Aorta (tissue), 5 donors: ENCODE data around the gene NDC1. TPM values are rescaled to one million over a fixed set of nuclear protein-coding genes. Genes with fewer than 3 reads are reported as not detected.

Experiments used
- ATAC-seq: fragments of 200-7000 bp; cut with Tn5 transposase; one replicate; pipeline ENCODE4 v1.9.1; 2022; ENCODE audit warnings: moderate library complexity; ENCODE audit not compliant: low FRiP score
- DNase-seq, 2 donors: peaks; one replicate each; pipeline ENCODE4 v3.0.0-alpha.2; 2020
- H3K27ac ChIP-seq, 2 donors: one replicate each; pipeline ENCODE4 v1.5.1; 2013; ENCODE audit warnings: low read length in 2 of 2, mild to moderate bottlenecking in 2 of 2, moderate library complexity in 2 of 2, control low read depth in 1 of 2, inconsistent platforms in 1 of 2, low read depth in 1 of 2
- H3K27me3 ChIP-seq, 2 donors: one replicate each; pipeline ENCODE4 v1.6.1; 2013; ENCODE audit warnings: control low read depth in 1 of 2, low read length in 1 of 2, mild to moderate bottlenecking in 1 of 2, moderate library complexity in 1 of 2; ENCODE audit not compliant: insufficient read depth in 2 of 2, control insufficient read depth in 1 of 2
- H3K36me3 ChIP-seq, 2 donors: one replicate each; pipeline ENCODE4 v1.6.1; 2013; ENCODE audit warnings: control low read depth in 1 of 2, low read length in 1 of 2, mild to moderate bottlenecking in 1 of 2; ENCODE audit not compliant: insufficient read depth in 2 of 2, control insufficient read depth in 1 of 2
- H3K4me1 ChIP-seq, 2 donors: one replicate each; pipeline ENCODE4 v1.6.1; 2013; ENCODE audit warnings: low read length in 2 of 2, control low read depth in 1 of 2, mild to moderate bottlenecking in 1 of 2, moderate library complexity in 1 of 2; ENCODE audit not compliant: insufficient read depth in 2 of 2, control insufficient read depth in 1 of 2
- H3K4me3 ChIP-seq, 2 donors: one replicate each; pipeline ENCODE4 v1.5.1; 2013; ENCODE audit warnings: low read length in 2 of 2, control low read depth in 1 of 2, mild to moderate bottlenecking in 1 of 2
- H3K9me3 ChIP-seq: one replicate; pipeline ENCODE4 v1.6.1; 2013; ENCODE audit warnings: mild to moderate bottlenecking, low read length; ENCODE audit not compliant: control insufficient read depth
- WGBS, 2 donors: extraction: QIAGEN DNeasy Blood & Tissue Kit; methylation state at CpG; one replicate each; pipeline ENCODE4 v1.1.7; 2013; 5-methylcytosine and 5-hydroxymethylcytosine counted together
- intact Hi-C, 2 donors: fragments of 100-400 bp; cut with DNase I; formaldehyde crosslinking; loops; one replicate each; pipeline versions ENCODE4 v1.14.2 to v1.15.0; 2022
- polyA plus RNA-seq, 2 donors: library from polyadenylated mRNA; stranded (reverse); fragments of 200-250 nt; gene quantifications; one replicate each; pipeline ENCODE4 v1.2.3, GENCODE V29; 2013
- total RNA-seq, 2 donors: library from RNA; stranded (reverse); fragmentation: NEBNext Ultra II Directional; extraction: Animal tissue kit (Norgen Biotek cat#: 25700); gene quantifications; one replicate each; pipeline ENCODE4 v1.2.1, GENCODE V29; 2021
- donor health status: healthy with polysubstance abuse.
- donor health status: Bipolar disorder and iron deficiency.
- donor health status: DM: no; HTN: no; CAD: no.
- donor health status: DM: no; HTN: no; CAD: no.
- donor health status: DM: yes; HTN: yes; CAD: no.

The NDC1 gene
- total and polyA plus RNA-seq, 4 donors = 2.6 to 6.9 (median 5.1) TPM

- no peak for ATAC-seq
- no peak for DNase-seq
- H3K9me3 ChIP-seq = no peaks in the 10 kb centered on the region
- peak overlapping the region; percentile 36 to 91 for H3K4me3 ChIP-seq
- WGBS, 2 donors = 4 to 6% methylated on average over 2 of the region's 2 CpGs
- intact Hi-C loops = no loop called here
- H3K4me1 ChIP-seq = peaks cover 0 to 4% of the 10 kb centered on the region in 2 donors
- no peaks in the 10 kb centered on the region for H3K27me3 ChIP-seq
- H3K36me3 ChIP-seq = no peaks in the 10 kb centered on the region
- no peak overlapping the region for H3K27ac ChIP-seq
Observed at GRCh38 chr1:53838654-53838974, 518 bp upstream of the NDC1 start.

- intact Hi-C loops = no loop called here
- no peak for DNase-seq
- peak overlapping the region; percentile 54 to 91 for H3K4me3 ChIP-seq
- no peaks in the 10 kb centered on the region for H3K36me3 ChIP-seq
- ATAC-seq = no peak
- no peaks in the 10 kb centered on the region for H3K9me3 ChIP-seq
- no peak overlapping the region for H3K27ac ChIP-seq
- peaks cover 0 to 4% of the 10 kb centered on the region in 2 donors for H3K4me1 ChIP-seq
- no peaks in the 10 kb centered on the region for H3K27me3 ChIP-seq
- WGBS, 2 donors = 0 to 1% methylated on average over 5 of the region's 5 CpGs
Observed at GRCh38 chr1:53837646-53837923, 511 bp downstream of the NDC1 start.

- no peaks in the 10 kb centered on the region for H3K36me3 ChIP-seq
- no peaks in the 10 kb centered on the region for H3K27me3 ChIP-seq
- DNase-seq = no peak
- H3K9me3 ChIP-seq = no peaks in the 10 kb centered on the region
- H3K27ac ChIP-seq = no peak overlapping the region
- H3K4me1 ChIP-seq = peaks cover 0 to 4% of the 10 kb centered on the region in 2 donors
- intact Hi-C loops = no loop called here
- WGBS, 2 donors = 59 to 70% methylated on average over 2 of the region's 2 CpGs
- no peak overlapping the region for H3K4me3 ChIP-seq
- no peak for ATAC-seq
Observed at GRCh38 chr1:53835491-53835890, 2.6 kb downstream of the NDC1 start.

- no peak for ATAC-seq
- no peak for DNase-seq
- intact Hi-C loops = no loop called here
- no peaks in the 10 kb centered on the region for H3K36me3 ChIP-seq
- H3K4me1 ChIP-seq = peaks cover 0 to 4% of the 10 kb centered on the region in 2 donors
- H3K27ac ChIP-seq = no peak overlapping the region
- no peak overlapping the region for H3K4me3 ChIP-seq
- 91 to 93% methylated on average over 11 of the region's 11 CpGs for WGBS, 2 donors
- no peaks in the 10 kb centered on the region for H3K27me3 ChIP-seq
- no peaks in the 10 kb centered on the region for H3K9me3 ChIP-seq
Observed at GRCh38 chr1:53834776-53835175, 3.3 kb downstream of the NDC1 start.

- Histone ChIP-seq H3K36me3 (no peaks in the 10 kb centered on the region), H3K4me1 (peaks cover 0 to 4% of the 10 kb centered on the region in 2 donors), H3K27ac (no peak overlapping the region), H3K27me3 (no peaks in the 10 kb centered on the region), H3K4me3 (no peak overlapping the region), H3K9me3 (no peaks in the 10 kb centered on the region)
- DNase-seq = no peak
- WGBS, 2 donors = 91 to 93% methylated on average over 4 of the region's 4 CpGs
- ATAC-seq = no peak
- intact Hi-C loops = no loop called here
Observed at GRCh38 chr1:53833393-53833792, 4.7 kb downstream of the NDC1 start.

- ATAC-seq = no peak
- 91 to 97% methylated on average over 2 of the region's 2 CpGs for WGBS, 2 donors
- Histone ChIP-seq H3K4me1 (no peaks in the 10 kb centered on the region), H3K9me3 (no peaks in the 10 kb centered on the region), H3K27ac (no peak overlapping the region), H3K4me3 (no peak overlapping the region), H3K36me3 (peaks cover 0 to 7% of the 10 kb centered on the region in 2 donors), H3K27me3 (no peaks in the 10 kb centered on the region)
- intact Hi-C loops = no loop called here
- DNase-seq = no peak
Observed at GRCh38 chr1:53826367-53826766, 11.7 kb downstream of the NDC1 start.

GRCh38 chr1:53825306-53825705 is 12.8 kb downstream of the NDC1 start:
- intact Hi-C loops = no loop called here
- no peak for DNase-seq
- Histone ChIP-seq H3K36me3 (peaks cover 0 to 7% of the 10 kb centered on the region in 2 donors), H3K4me3 (no peak overlapping the region), H3K4me1 (no peaks in the 10 kb centered on the region), H3K9me3 (no peaks in the 10 kb centered on the region), H3K27me3 (no peaks in the 10 kb centered on the region), H3K27ac (no peak overlapping the region)
- 96% methylated on average over 6 of the region's 6 CpGs for WGBS, 2 donors
- no peak for ATAC-seq

- H3K27me3 ChIP-seq = no peaks in the 10 kb centered on the region
- H3K27ac ChIP-seq = no peak overlapping the region
- H3K4me1 ChIP-seq = no peaks in the 10 kb centered on the region
- 95 to 96% methylated on average over 3 of the region's 3 CpGs for WGBS, 2 donors
- no peak overlapping the region for H3K4me3 ChIP-seq
- DNase-seq (no peak), ATAC-seq (no peak)
- H3K36me3 ChIP-seq = peaks cover 3 to 6% of the 10 kb centered on the region in 2 donors
- H3K9me3 ChIP-seq = no peaks in the 10 kb centered on the region
- intact Hi-C loops = no loop called here
Observed at GRCh38 chr1:53822931-53823330, 15.2 kb downstream of the NDC1 start.

GRCh38 chr1:53821380-53821779 is 16.7 kb downstream of the NDC1 start:
- no peak for ATAC-seq
- H3K4me1 ChIP-seq = no peaks in the 10 kb centered on the region
- no peak overlapping the region for H3K4me3 ChIP-seq
- no peaks in the 10 kb centered on the region for H3K9me3 ChIP-seq
- 94 to 96% methylated on average over 5 of the region's 5 CpGs for WGBS, 2 donors
- DNase-seq = no peak
- intact Hi-C loops = no loop called here
- no peak overlapping the region for H3K27ac ChIP-seq
- peaks cover 4 to 5% of the 10 kb centered on the region in 2 donors for H3K36me3 ChIP-seq
- H3K27me3 ChIP-seq = no peaks in the 10 kb centered on the region
